HCT116 (cell line): ENCODE data around the gene TMEM130. TPM values are rescaled to one million over a fixed set of nuclear protein-coding genes. Genes with fewer than 3 reads are reported as not detected.

ENCODE experiments used
- ATAC-seq: fragments of 200-7000 bp; cut with Tn5 transposase; 2 replicates; pipeline ENCODE4 v1.9.1; 2020; ENCODE audit warnings: mild to moderate bottlenecking, moderate library complexity
- BruUV-seq: library from RNA; stranded (reverse); fragments of 400-500 nt; replicated peaks from 2 replicates; lab custom pipeline; 2021; lab: Mats Ljungman, UMichigan
- CTCF ChIA-PET: fragments of 300-600 bp; sonication (Branson Sonifier 250); formaldehyde crosslinking; loops from one replicate; lab custom pipeline; 2021; ENCODE audit warnings: antibody characterized with exemption; lab: Charles Lee
- POLR2A ChIA-PET: fragments of 300-600, 350-600 bp; sonication (Branson Sonifier 250); formaldehyde crosslinking; loops from one replicate; lab custom pipeline; 2021; ENCODE audit warnings: antibody characterized with exemption; lab: Charles Lee
- RAD21 ChIA-PET, 2 experiments: fragments of 300-600 bp; sonication (Branson Sonifier 250); formaldehyde crosslinking; loops; one replicate each; lab custom pipeline; 2023; ENCODE audit warnings: low total read pairs in 2 of 2; ENCODE audit not compliant: uncharacterized antibody in 2 of 2, unreplicated experiment in 2 of 2, low non-redundant PET in 1 of 2; lab: Charles Lee
- DNase-seq: peaks from one replicate; pipeline ENCODE4 v3.0.0-alpha.2; 2010; ENCODE audit warnings: low read depth, low spot score
- H2AFZ ChIP-seq: fragments of 200-600 bp; shearing (Covaris generic), sonication (generic); 2 replicates; pipeline ENCODE4 v1.6.1; 2017; ENCODE audit warnings: low read depth, mixed run types, mixed read lengths, antibody characterized with exemption, low read length; ENCODE audit not compliant: poor library complexity, severe bottlenecking
- H3K27ac ChIP-seq: 2 replicates; pipeline ENCODE4 v1.5.1; 2012; ENCODE audit warnings: low read depth, low read length
- H3K27me3 ChIP-seq: fragments of 200-600 bp; sonication (generic); 2 replicates; pipeline ENCODE4 v1.6.1; 2016; ENCODE audit warnings: mixed run types, low read length, mixed read lengths; ENCODE audit not compliant: insufficient read depth
- H3K36me3 ChIP-seq, 2 experiments: fragments of 200-500 bp in 1 of 2; fragments of 200-600 bp in 1 of 2; sonication (Bioruptor generic) in 1 of 2; sonication (generic) in 1 of 2; 2 replicates each; pipeline versions ENCODE4 v1.5.1 to v1.6.1; 2014 to 2016; ENCODE audit warnings: low read length in 2 of 2, inconsistent platforms in 1 of 2, mixed read lengths in 1 of 2, mixed run types in 1 of 2; ENCODE audit not compliant: insufficient read depth in 2 of 2, control insufficient read depth in 1 of 2
- H3K4me1 ChIP-seq, 2 experiments: fragments of 200-600 bp in 1 of 2; sonication (generic) in 1 of 2; 2 replicates each; pipeline versions ENCODE4 v1.5.1 to v1.6.1; 2012 to 2017; ENCODE audit warnings: low read length in 2 of 2, inconsistent platforms in 1 of 2, mild to moderate bottlenecking in 1 of 2, mixed read lengths in 1 of 2, mixed run types in 1 of 2, moderate library complexity in 1 of 2; ENCODE audit not compliant: insufficient read depth in 2 of 2, control insufficient read depth in 1 of 2
- H3K4me2 ChIP-seq: fragments of 200-600 bp; sonication (generic); 2 replicates; pipeline ENCODE4 v1.6.1; 2017; ENCODE audit warnings: mixed run types, low read length, mixed read lengths
- H3K4me3 ChIP-seq, 2 experiments: fragments of 200-600 bp in 1 of 2; sonication (generic) in 1 of 2; replicated peaks in 1 of 2; 2 replicates each; pipeline ENCODE4 v1.5.1; 2011 to 2016; ENCODE audit warnings: low read length in 2 of 2, control low read depth in 1 of 2, low read depth in 1 of 2, mild to moderate bottlenecking in 1 of 2, mixed read lengths in 1 of 2, mixed run types in 1 of 2
- H3K79me2 ChIP-seq: fragments of 200-600 bp; sonication (generic); 2 replicates; pipeline ENCODE4 v1.6.1; 2017; ENCODE audit warnings: mild to moderate bottlenecking, mixed run types, low read length, moderate library complexity, mixed read lengths; ENCODE audit not compliant: insufficient read depth
- H3K9ac ChIP-seq: fragments of 200-600 bp; sonication (generic); 2 replicates; pipeline ENCODE4 v1.6.1; 2016; ENCODE audit warnings: low read length, mixed read lengths
- H3K9me2 ChIP-seq: fragments of 200-600 bp; sonication (generic), shearing (Covaris generic); 2 replicates; pipeline ENCODE4 v1.6.1; 2017; ENCODE audit warnings: mixed run types, mild to moderate bottlenecking, moderate library complexity; ENCODE audit not compliant: insufficient read depth
- H3K9me3 ChIP-seq, 2 experiments: fragments of 200-500 bp in 1 of 2; fragments of 200-600 bp in 1 of 2; sonication (Bioruptor generic) in 1 of 2; sonication (generic) in 1 of 2; 2 replicates each; pipeline ENCODE4 v1.6.1; 2014 to 2017; ENCODE audit warnings: low read length in 2 of 2, mixed read lengths in 2 of 2, inconsistent platforms in 1 of 2, low read depth in 1 of 2, mild to moderate bottlenecking in 1 of 2, mixed run types in 1 of 2, moderate library complexity in 1 of 2; ENCODE audit not compliant: control insufficient read depth in 1 of 2, insufficient read depth in 1 of 2
- H4K20me1 ChIP-seq: fragments of 200-600 bp; sonication (generic), shearing (Covaris generic); 2 replicates; pipeline ENCODE4 v1.6.1; 2017; ENCODE audit warnings: mixed run types, mild to moderate bottlenecking, moderate library complexity; ENCODE audit not compliant: insufficient read depth
- CEBPB ChIP-seq: IDR thresholded peaks from 2 replicates; pipeline ENCODE4 v1.6.1; 2012; ENCODE audit warnings: low read depth
- CTCF ChIP-seq, 3 experiments: fragments of 200-600 bp in 1 of 3; sonication (generic) in 1 of 3; IDR thresholded peaks in 2 of 3; conservative IDR thresholded peaks in 1 of 3; 2 replicates each; pipeline ENCODE4 v1.5.1; 2012 to 2017; ENCODE audit warnings: low read depth in 2 of 3, low read length in 2 of 3, antibody characterized with exemption in 1 of 3, borderline replicate concordance in 1 of 3, control low read depth in 1 of 3, mild to moderate bottlenecking in 1 of 3, mixed read lengths in 1 of 3, mixed run types in 1 of 3, moderate library complexity in 1 of 3; ENCODE audit not compliant: insufficient read depth in 1 of 3
- EGR1 ChIP-seq: IDR thresholded peaks from 2 replicates; pipeline ENCODE4 v1.6.1; 2012; ENCODE audit warnings: low read depth
- FOSL1 ChIP-seq: IDR thresholded peaks from 2 replicates; pipeline ENCODE4 v1.6.1; 2012; ENCODE audit warnings: low read depth
- JUND ChIP-seq: IDR thresholded peaks from 2 replicates; pipeline ENCODE4 v1.6.1; 2012
- POLR2AphosphoS5 ChIP-seq: IDR thresholded peaks from 2 replicates; pipeline ENCODE4 v1.6.1; 2011; ENCODE audit warnings: mild to moderate bottlenecking, low read depth, low read length, moderate library complexity
- RAD21 ChIP-seq: IDR thresholded peaks from 2 replicates; pipeline ENCODE4 v1.6.1; 2012; ENCODE audit warnings: low read depth, mild to moderate bottlenecking
- REST ChIP-seq: IDR thresholded peaks from 2 replicates; pipeline ENCODE4 v1.6.1; 2012; ENCODE audit warnings: low read depth
- SIN3A ChIP-seq: IDR thresholded peaks from 2 replicates; pipeline ENCODE4 v1.6.1; 2012; ENCODE audit warnings: low read depth
- SP1 ChIP-seq: IDR thresholded peaks from 2 replicates; pipeline ENCODE4 v1.6.1; 2012; ENCODE audit warnings: low read depth
- TCF7L2 ChIP-seq: IDR thresholded peaks from 2 replicates; pipeline ENCODE4 v1.7.0; 2011; ENCODE audit warnings: borderline replicate concordance, inconsistent platforms; ENCODE audit not compliant: insufficient read depth, insufficient read length; ENCODE audit errors: extremely low read depth
- ZFX ChIP-seq: fragments of 450-650 bp; IDR thresholded peaks from 2 replicates; pipeline ENCODE4 v1.6.1; 2017
- intact Hi-C: fragments of 100-400 bp; cut with micrococcal nuclease; formaldehyde crosslinking; loops from 2 replicates; pipeline ENCODE4 v1.10.0; 2022
- total RNA-seq: library from RNA; stranded (reverse); gene quantifications from one replicate; pipeline ENCODE4 v1.2.1, GENCODE V29; 2021; ENCODE audit not compliant: unreplicated experiment

The TMEM130 gene
- total RNA-seq, 1 experiment from 2014 or later: not detected

- TF ChIP-seq CTCF (IDR thresholded peaks at IDR 0.05 in 2 of 3, conservative IDR thresholded peaks at IDR 0.05 in 1 of 3; ENCODE audit: borderline replicate concordance in 1 of 3, insufficient read depth in 1 of 3, low read depth in 2 of 3, low read length in 2 of 3): no peak
- TF ChIP-seq JUND: no peak
- TF ChIP-seq SP1: no peak
These were observed 38.8 kb upstream of the TMEM130 start (continued) for GRCh38 chr7:98908585-98908984.

GRCh38 chr7:98907570-98907969, 37.8 kb upstream of the TMEM130 start:
- BruUV-seq: no TSS peak
- no peak for TF ChIP-seq REST
- TF ChIP-seq CEBPB: no peak
- TF ChIP-seq RAD21: no peak
- no peak for TF ChIP-seq ZFX
- no peak for TF ChIP-seq SIN3A
- TF ChIP-seq TCF7L2: no peak
- no peak for TF ChIP-seq FOSL1
- no peak for TF ChIP-seq SP1
- no peak for TF ChIP-seq EGR1
- TF ChIP-seq JUND: no peak
- no peak for TF ChIP-seq POLR2AphosphoS5
- DNase-seq (no peak), ATAC-seq (peak; percentile 44; the same call in 1 of the 2 replicates)
- intact Hi-C loops: loop anchor here (2.0 kb wide), 1 partner anchor 29 kb away; no protein-coding TSS in a partner anchor
- no peak overlapping the region for H3K9ac ChIP-seq
- H3K9me3 ChIP-seq: no peaks in the 10 kb centered on the region
- no peaks in the 10 kb centered on the region for H3K4me1 ChIP-seq
- no peak overlapping the region for H3K27ac ChIP-seq
- H3K27me3 ChIP-seq: no peaks in the 10 kb centered on the region
- ChIA-PET POLR2A (no interaction called here), CTCF (no interaction called here), RAD21 (no interaction called here)
- H3K4me3 ChIP-seq: no peak overlapping the region
- H3K4me2 ChIP-seq: no peak overlapping the region
- no peaks in the 10 kb centered on the region for H3K9me2 ChIP-seq
- H2AFZ ChIP-seq: no peak overlapping the region
- no peaks in the 10 kb centered on the region for H4K20me1 ChIP-seq
- 0 out of 2 replicates have a peak, but pooled peaks cover 3% of the 10 kb centered on the region for H3K79me2 ChIP-seq
- H3K36me3 ChIP-seq: peaks cover 51 to 72% of the 10 kb centered on the region in 2 experiments
